Gastrocnemius medialis (tissue), 4 donors: ENCODE data around the gene FBXL5. TPM values are rescaled to one million over a fixed set of nuclear protein-coding genes. Genes with fewer than 3 reads are reported as not detected.

ENCODE experiments used
- ATAC-seq, 2 donors: fragments of 150-250 bp; one replicate each; pipeline ENCODE4 v1.9.1; 2016
- DNase-seq, 2 donors: peaks; one replicate each; pipeline ENCODE4 v3.0.0-alpha.2; 2019
- H3K27ac ChIP-seq, 4 donors: fragments of 200-600 bp; sonication (generic); 1 replicate in 1 of 4; 2 replicates in 3 of 4; pipeline ENCODE4 v1.5.1; 2016 to 2018; ENCODE audit warnings: mild to moderate bottlenecking in 2 of 4, moderate library complexity in 1 of 4
- H3K27me3 ChIP-seq, 3 donors: fragments of 200-600 bp; sonication (generic) in 2 of 3; 1 replicate in 1 of 3; 2 replicates in 2 of 3; pipeline versions ENCODE4 v1.5.1 to v1.6.0; 2016 to 2019; ENCODE audit warnings: mild to moderate bottlenecking in 1 of 3, moderate library complexity in 1 of 3
- H3K36me3 ChIP-seq, 2 donors: fragments of 200-600 bp; sonication (generic) in 1 of 2; one replicate each; pipeline ENCODE4 v1.5.1; 2017 to 2018
- H3K4me1 ChIP-seq, 2 donors: fragments of 200-600 bp; sonication (generic) in 1 of 2; one replicate each; pipeline ENCODE4 v1.5.1; 2016 to 2017; ENCODE audit warnings: mild to moderate bottlenecking in 2 of 2
- H3K4me3 ChIP-seq, 4 donors: fragments of 200-600 bp; sonication (generic) in 3 of 4; 1 replicate in 1 of 4; 2 replicates in 3 of 4; pipeline ENCODE4 v1.5.1; 2016 to 2019; ENCODE audit warnings: mild to moderate bottlenecking in 2 of 4
- H3K9me3 ChIP-seq, 3 donors: fragments of 200-600 bp; sonication (generic) in 2 of 3; 1 replicate in 1 of 3; 2 replicates in 2 of 3; pipeline ENCODE4 v1.5.1; 2016 to 2019
- CTCF ChIP-seq, 5 experiments: fragments of 450-650 bp in 3 of 5; fragments of 200-600 bp in 2 of 5; sonication (generic) in 2 of 5; IDR thresholded peaks in 4 of 5; conservative IDR thresholded peaks in 1 of 5; 1 replicate in 4 of 5; 2 replicates in 1 of 5; pipeline ENCODE4 v1.5.1; 2016 to 2019; ENCODE audit warnings: antibody characterized with exemption in 5 of 5, mild to moderate bottlenecking in 3 of 5, moderate library complexity in 3 of 5
- POLR2A ChIP-seq, 2 donors: fragments of 450-650 bp; IDR thresholded peaks; one replicate each; pipeline ENCODE4 v1.6.1; 2017; ENCODE audit warnings: antibody characterized with exemption in 2 of 2, mild to moderate bottlenecking in 2 of 2, moderate library complexity in 2 of 2
- in situ Hi-C, 4 donors: fragments of 200-750 bp; cut with MboI; loops; one replicate each; pipeline versions ENCODE4 v1.15.0 to v1.8.0; 2017; ENCODE audit warnings: low sequenced_read_pairs in 4 of 4
- intact Hi-C: fragments of 100-400 bp; cut with DNase I; formaldehyde crosslinking; loops from one replicate; pipeline ENCODE4 v1.15.1; 2023; ENCODE audit warnings: low total_unique reads
- total RNA-seq, 4 donors: library from RNA; depleted of rRNA; stranded (reverse); fragments of >200 nt; gene quantifications; one replicate each; pipeline versions ENCODE4 v1.1.0 to v1.2.3, GENCODE V29; 2016

Gene FBXL5
- total RNA-seq, 4 donors from 2014 or later: 81.7 to 106 (median 89.8) TPM

- no peak for TF ChIP-seq CTCF (IDR thresholded peaks at IDR 0.05 in 4 of 5, conservative IDR thresholded peaks at IDR 0.05 in 1 of 5)
- TF ChIP-seq POLR2A (IDR thresholded peaks at IDR 0.05): no peak
- in situ Hi-C loops (no loop called here), intact Hi-C loops (no loop called here)
- no peak for DNase-seq
- Histone ChIP-seq H3K4me3 (no peak overlapping the region), H3K27ac (no peak overlapping the region), H3K36me3 (peaks cover 0 to 6% of the 10 kb centered on the region in 2 donors), H3K27me3 (no peaks in the 10 kb centered on the region), H3K9me3 (no peaks in the 10 kb centered on the region), H3K4me1 (no peaks in the 10 kb centered on the region)
- no peak for ATAC-seq
Measured at GRCh38 chr4:15563871-15564270, 91.3 kb downstream of the FBXL5 start.

- DNase-seq (no peak), ATAC-seq (no peak)
- TF ChIP-seq CTCF (IDR thresholded peaks at IDR 0.05 in 4 of 5, conservative IDR thresholded peaks at IDR 0.05 in 1 of 5): no peak
- no peak for TF ChIP-seq POLR2A (IDR thresholded peaks at IDR 0.05)
- Histone ChIP-seq H3K4me3 (no peak overlapping the region), H3K9me3 (no peaks in the 10 kb centered on the region), H3K36me3 (no peaks in the 10 kb centered on the region), H3K27me3 (no peaks in the 10 kb centered on the region), H3K4me1 (no peaks in the 10 kb centered on the region), H3K27ac (no peak overlapping the region)
- intact Hi-C loops: no loop called here
- in situ Hi-C loops: no loop called here
Measured at GRCh38 chr4:15562623-15563022, 92.5 kb downstream of the FBXL5 start.

GRCh38 chr4:15562114-15562513, 93.0 kb downstream of the FBXL5 start:
- Histone ChIP-seq H3K27ac (no peak overlapping the region), H3K9me3 (no peaks in the 10 kb centered on the region), H3K4me3 (no peak overlapping the region), H3K27me3 (no peaks in the 10 kb centered on the region), H3K4me1 (no peaks in the 10 kb centered on the region), H3K36me3 (no peaks in the 10 kb centered on the region)
- intact Hi-C loops (no loop called here), in situ Hi-C loops (no loop called here)
- DNase-seq (no peak), ATAC-seq (no peak)
- TF ChIP-seq POLR2A (IDR thresholded peaks at IDR 0.05): no peak
- no peak for TF ChIP-seq CTCF (IDR thresholded peaks at IDR 0.05 in 4 of 5, conservative IDR thresholded peaks at IDR 0.05 in 1 of 5)

- TF ChIP-seq POLR2A (IDR thresholded peaks at IDR 0.05) (no peak), CTCF (IDR thresholded peaks at IDR 0.05 in 4 of 5, conservative IDR thresholded peaks at IDR 0.05 in 1 of 5) (no peak)
- H3K27me3 ChIP-seq: no peaks in the 10 kb centered on the region
- DNase-seq (no peak), ATAC-seq (no peak)
- in situ Hi-C loops (no loop called here), intact Hi-C loops (no loop called here)
- no peak overlapping the region for H3K4me3 ChIP-seq
- no peak overlapping the region for H3K27ac ChIP-seq
- H3K4me1 ChIP-seq: peaks cover 0 to 4% of the 10 kb centered on the region in 2 donors
- H3K9me3 ChIP-seq: no peaks in the 10 kb centered on the region
- H3K36me3 ChIP-seq: no peaks in the 10 kb centered on the region
Measured at GRCh38 chr4:15558561-15558960, 96.6 kb downstream of the FBXL5 start.
